K562 (cell line): ENCODE measurements around the gene INS.

ENCODE experiments used
- DPF2 ChIP-seq: fragments of 450-650 bp; IDR thresholded peaks from 2 replicates; pipeline ENCODE4 v1.6.1; 2016
- FOSL1 ChIP-seq: fragments of 200-800 bp; sonication (Bioruptor generic); conservative IDR thresholded peaks from 2 replicates; pipeline ENCODE4 v1.6.1; 2016; ENCODE audit warnings: missing genetic modification characterization, missing compliant biosample characterization
- HCFC1 ChIP-seq: IDR thresholded peaks from 2 replicates; pipeline ENCODE4 v1.6.1; 2012; ENCODE audit warnings: low read depth, low read length, improper control_type of control experiment
- KLF16 ChIP-seq: IDR thresholded peaks from 2 replicates; pipeline ENCODE4 v1.6.1; 2016; ENCODE audit warnings: antibody characterized with exemption
- MEIS2 ChIP-seq: fragments of 450-650 bp; IDR thresholded peaks from 2 replicates; pipeline ENCODE4 v1.6.1; 2014; ENCODE audit warnings: mild to moderate bottlenecking; ENCODE audit not compliant: partially characterized antibody
- SAP30 ChIP-seq: fragments of 200-600 bp; sonication (generic); IDR thresholded peaks from 2 replicates; pipeline ENCODE4 v1.6.1; 2012; ENCODE audit warnings: borderline replicate concordance, low read depth, mild to moderate bottlenecking, moderate library complexity, low read length, control low read depth, inconsistent platforms; ENCODE audit not compliant: insufficient read depth, poor library complexity, severe bottlenecking
- SMAD3 ChIP-seq: fragments of 450-650 bp; formaldehyde crosslinking; conservative IDR thresholded peaks from 2 replicates; pipeline ENCODE4 v1.4.0; 2020; ENCODE audit warnings: mild to moderate bottlenecking

GRCh38 chr11:2198621-2199365, 37.8 kb upstream of the INS start:
- no peak for TF ChIP-seq HCFC1
- TF ChIP-seq MEIS2: no peak
- no peak for TF ChIP-seq SMAD3
- no peak for TF ChIP-seq SAP30
- TF ChIP-seq DPF2: no peak
- TF ChIP-seq FOSL1 (tag): no peak
- TF ChIP-seq KLF16: no peak
